A549 (cell line): ENCODE data around the gene ACSM6.
"Not testable (repeated sequence)": the region's sequence is repeated elsewhere in the genome, so short reads cannot be mapped to it uniquely, and the experiment has no call there.

ENCODE experiments used
- BHLHE40 ChIP-seq: IDR thresholded peaks from 2 replicates; pipeline ENCODE4 v1.6.1; 2012; ENCODE audit warnings: low read depth, low read length, inconsistent platforms
- CBX2 ChIP-seq: fragments of 200-600 bp; sonication (generic); IDR thresholded peaks from 2 replicates; pipeline ENCODE4 v1.6.1; 2016; ENCODE audit warnings: low read depth, mild to moderate bottlenecking, borderline replicate concordance
- EP300 ChIP-seq, 2 experiments: fragments of >200 bp; sonication (Bioruptor Twin); formaldehyde crosslinking; IDR thresholded peaks; 2 replicates in 1 of 2; 3 replicates in 1 of 2; pipeline ENCODE4 v1.6.1; 2016 to 2017
- MAZ ChIP-seq: fragments of 150-350 bp; IDR thresholded peaks from 2 replicates; pipeline ENCODE4 v1.6.1; 2014; ENCODE audit warnings: antibody characterized with exemption, low read depth, low read length, borderline replicate concordance
- POLR2A ChIP-seq: IDR thresholded peaks from 2 replicates; pipeline ENCODE4 v1.6.1; 2012; ENCODE audit warnings: mild to moderate bottlenecking, low read length
- RCOR1 ChIP-seq: fragments of 150-350 bp; IDR thresholded peaks from 2 replicates; pipeline ENCODE4 v1.6.1; 2014; ENCODE audit warnings: antibody characterized with exemption, low read length, low read depth
- REST ChIP-seq: fragments of 200-600 bp; sonication (generic); IDR thresholded peaks from 2 replicates; pipeline ENCODE4 v1.6.1; 2016; ENCODE audit warnings: antibody characterized with exemption, mild to moderate bottlenecking, moderate library complexity
- RFX5 ChIP-seq: fragments of 450-650 bp; IDR thresholded peaks from 2 replicates; pipeline ENCODE4 v1.7.1; 2014; ENCODE audit warnings: antibody characterized with exemption, mild to moderate bottlenecking, moderate library complexity
- TF ChIP-seq, protein P1 (sequence below): fragments of >200 bp; sonication (Bioruptor Twin); formaldehyde crosslinking; IDR thresholded peaks from 3 replicates; pipeline ENCODE4 v1.5.1; 2016

- not testable (repeated sequence) for TF ChIP-seq EP300 (IDR thresholded peaks at IDR 0.05); BHLHE40; REST; POLR2A; RFX5; CBX2; RCOR1; MAZ
- TF ChIP-seq, protein P1, sequence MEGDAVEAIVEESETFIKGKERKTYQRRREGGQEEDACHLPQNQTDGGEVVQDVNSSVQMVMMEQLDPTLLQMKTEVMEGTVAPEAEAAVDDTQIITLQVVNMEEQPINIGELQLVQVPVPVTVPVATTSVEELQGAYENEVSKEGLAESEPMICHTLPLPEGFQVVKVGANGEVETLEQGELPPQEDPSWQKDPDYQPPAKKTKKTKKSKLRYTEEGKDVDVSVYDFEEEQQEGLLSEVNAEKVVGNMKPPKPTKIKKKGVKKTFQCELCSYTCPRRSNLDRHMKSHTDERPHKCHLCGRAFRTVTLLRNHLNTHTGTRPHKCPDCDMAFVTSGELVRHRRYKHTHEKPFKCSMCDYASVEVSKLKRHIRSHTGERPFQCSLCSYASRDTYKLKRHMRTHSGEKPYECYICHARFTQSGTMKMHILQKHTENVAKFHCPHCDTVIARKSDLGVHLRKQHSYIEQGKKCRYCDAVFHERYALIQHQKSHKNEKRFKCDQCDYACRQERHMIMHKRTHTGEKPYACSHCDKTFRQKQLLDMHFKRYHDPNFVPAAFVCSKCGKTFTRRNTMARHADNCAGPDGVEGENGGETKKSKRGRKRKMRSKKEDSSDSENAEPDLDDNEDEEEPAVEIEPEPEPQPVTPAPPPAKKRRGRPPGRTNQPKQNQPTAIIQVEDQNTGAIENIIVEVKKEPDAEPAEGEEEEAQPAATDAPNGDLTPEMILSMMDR, result not testable (repeated sequence)
These were observed 35.1 kb downstream of the ACSM6 start for GRCh38 chr10:95228934-95229723.
